LNCAP (cell line): ENCODE results near the gene HDAC10.

Source experiments
- TF ChIP-seq, protein P1 (sequence below): fragments of 450-650 bp; IDR thresholded peaks from 2 replicates; pipeline ENCODE4 v1.5.1; 2017; ENCODE audit warnings: mild to moderate bottlenecking

Gene HDAC10

DNA sequence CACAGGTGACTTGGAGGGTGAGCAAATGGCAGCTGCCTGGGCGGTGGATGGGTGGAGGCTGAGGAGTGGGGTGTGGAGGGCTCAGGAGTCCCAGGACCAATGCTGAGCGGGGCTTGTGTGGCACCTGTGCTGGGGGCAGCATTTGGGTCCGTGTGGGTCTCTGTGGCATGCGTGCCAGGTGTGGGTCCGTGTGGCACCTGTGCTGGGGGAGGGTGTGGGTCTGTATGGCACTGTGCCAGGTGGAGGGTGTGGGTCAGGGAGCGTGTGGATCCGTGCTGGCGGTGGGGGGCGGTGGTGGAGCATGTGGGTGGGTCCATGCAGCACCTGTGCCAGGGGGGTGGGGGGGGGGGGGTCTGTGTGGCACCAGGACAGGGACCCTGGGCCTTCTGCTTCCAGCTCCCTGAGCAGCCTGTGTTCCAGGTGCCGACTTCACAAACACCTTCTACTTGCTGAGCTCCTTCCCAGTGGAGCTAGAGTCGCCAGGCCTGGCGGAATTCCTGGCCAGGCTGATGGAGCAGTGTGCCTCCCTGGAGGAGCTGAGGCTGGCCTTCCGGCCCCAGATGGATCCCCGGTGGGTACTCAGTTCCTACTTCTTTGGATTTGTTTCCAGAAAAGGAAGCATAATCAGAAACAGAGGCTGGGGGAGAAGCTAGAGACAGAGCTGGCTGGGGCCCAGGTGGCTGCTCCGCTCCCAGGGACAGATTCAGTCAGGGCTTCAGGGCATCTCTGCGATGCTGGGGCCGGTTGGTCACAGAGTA lies 35.6 kb downstream of the HDAC10 start:
- TF ChIP-seq, protein P1, sequence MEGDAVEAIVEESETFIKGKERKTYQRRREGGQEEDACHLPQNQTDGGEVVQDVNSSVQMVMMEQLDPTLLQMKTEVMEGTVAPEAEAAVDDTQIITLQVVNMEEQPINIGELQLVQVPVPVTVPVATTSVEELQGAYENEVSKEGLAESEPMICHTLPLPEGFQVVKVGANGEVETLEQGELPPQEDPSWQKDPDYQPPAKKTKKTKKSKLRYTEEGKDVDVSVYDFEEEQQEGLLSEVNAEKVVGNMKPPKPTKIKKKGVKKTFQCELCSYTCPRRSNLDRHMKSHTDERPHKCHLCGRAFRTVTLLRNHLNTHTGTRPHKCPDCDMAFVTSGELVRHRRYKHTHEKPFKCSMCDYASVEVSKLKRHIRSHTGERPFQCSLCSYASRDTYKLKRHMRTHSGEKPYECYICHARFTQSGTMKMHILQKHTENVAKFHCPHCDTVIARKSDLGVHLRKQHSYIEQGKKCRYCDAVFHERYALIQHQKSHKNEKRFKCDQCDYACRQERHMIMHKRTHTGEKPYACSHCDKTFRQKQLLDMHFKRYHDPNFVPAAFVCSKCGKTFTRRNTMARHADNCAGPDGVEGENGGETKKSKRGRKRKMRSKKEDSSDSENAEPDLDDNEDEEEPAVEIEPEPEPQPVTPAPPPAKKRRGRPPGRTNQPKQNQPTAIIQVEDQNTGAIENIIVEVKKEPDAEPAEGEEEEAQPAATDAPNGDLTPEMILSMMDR = no peak

DNA sequence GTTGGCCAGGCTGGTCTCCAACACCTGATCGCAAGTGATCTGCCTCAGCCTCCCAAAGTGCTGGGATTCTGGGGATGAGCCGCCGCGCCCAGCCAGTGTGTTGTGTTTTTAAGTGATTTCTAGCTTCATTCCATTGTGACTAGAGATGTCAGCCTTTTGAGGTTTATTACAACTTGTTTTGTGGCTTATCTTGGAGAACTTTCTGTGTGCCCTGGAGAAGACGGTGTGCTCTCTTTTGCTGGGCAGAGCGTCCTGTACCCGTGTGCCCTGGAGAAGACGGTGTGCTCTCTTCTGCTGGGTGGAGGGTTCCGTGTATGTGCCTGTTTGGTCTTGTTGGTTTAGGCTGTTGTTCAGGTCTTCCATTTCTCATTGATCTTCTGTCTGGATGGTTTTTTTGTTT lies 37.8 kb downstream of the HDAC10 start:
- TF ChIP-seq, protein P1 = no peak

DNA sequence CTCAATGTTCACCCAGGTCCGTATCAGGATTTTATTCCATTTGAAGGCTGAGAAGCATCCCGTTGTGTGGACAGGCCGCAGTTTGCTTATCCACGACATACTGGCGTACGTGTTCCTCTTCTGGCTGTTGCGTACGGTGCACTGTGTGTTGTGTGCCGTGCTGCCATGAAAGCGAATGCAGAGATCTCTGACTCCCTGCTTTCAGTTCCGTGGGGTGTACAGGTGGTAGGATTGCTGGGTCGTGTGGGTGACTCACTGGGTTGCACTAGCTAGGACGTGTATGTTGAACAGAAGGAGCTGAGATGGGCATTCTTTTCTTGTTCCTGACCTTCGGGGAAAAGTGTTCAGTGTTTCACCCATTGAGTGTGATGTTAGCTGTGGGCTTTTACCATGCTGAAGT lies 39.9 kb downstream of the HDAC10 start:
- TF ChIP-seq, protein P1 = no peak

DNA sequence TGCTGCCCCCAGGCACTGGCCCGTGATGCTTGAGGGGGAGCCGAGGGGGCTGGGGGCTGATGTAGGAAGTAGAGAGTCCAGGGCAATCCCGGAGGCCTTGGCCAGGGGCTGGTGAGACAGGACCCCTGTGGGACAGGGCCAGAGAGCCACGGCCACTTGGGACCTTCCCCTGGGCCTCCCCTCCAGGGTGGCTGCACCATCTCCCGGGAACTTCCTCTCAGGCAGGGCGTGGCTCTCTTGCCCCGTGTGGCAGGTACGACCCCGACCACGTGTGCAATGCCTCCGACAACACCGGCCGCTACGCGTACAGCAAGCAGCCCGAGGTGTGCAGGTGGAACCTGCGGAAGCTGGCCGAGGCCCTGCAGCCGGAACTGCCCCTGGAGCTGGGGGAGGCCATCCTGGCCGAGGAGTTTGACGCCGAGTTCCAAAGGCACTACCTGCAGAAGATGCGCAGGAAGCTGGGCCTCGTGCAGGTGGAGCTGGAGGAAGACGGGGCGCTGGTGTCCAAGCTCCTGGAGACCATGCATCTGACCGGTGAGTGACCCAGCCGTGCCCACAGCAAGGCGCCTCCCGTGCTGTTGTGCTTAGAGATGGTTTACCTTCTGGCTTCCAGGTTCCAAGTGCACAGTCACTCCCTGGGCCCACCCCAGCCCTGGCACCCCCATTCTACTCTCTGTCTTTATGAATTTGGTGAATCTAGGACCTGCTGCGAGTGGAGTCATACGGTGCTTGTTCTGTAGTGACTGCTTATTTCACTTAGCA lies 40.5 kb downstream of the HDAC10 start:
- TF ChIP-seq, protein P1 = no peak

DNA sequence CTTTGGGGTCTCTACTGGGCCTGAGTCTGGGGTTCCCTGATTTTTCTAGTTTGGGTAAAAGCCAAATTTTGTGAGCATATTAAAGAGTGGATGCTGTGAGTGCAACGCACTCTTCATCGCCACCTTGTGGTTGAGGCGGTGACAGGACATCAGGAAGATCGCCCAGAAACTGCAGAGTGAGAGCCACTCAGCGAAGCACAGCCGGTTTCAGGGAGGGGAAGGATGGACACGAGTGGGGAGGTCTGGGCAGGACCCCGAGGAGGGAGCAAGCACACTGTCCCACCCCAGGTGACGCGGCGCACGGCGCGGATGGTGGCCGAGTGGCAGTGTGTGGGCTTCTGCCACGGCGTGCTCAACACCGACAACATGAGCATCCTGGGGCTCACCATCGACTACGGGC lies 41.2 kb downstream of the HDAC10 start:
- TF ChIP-seq, protein P1 = peak; percentile 90

DNA sequence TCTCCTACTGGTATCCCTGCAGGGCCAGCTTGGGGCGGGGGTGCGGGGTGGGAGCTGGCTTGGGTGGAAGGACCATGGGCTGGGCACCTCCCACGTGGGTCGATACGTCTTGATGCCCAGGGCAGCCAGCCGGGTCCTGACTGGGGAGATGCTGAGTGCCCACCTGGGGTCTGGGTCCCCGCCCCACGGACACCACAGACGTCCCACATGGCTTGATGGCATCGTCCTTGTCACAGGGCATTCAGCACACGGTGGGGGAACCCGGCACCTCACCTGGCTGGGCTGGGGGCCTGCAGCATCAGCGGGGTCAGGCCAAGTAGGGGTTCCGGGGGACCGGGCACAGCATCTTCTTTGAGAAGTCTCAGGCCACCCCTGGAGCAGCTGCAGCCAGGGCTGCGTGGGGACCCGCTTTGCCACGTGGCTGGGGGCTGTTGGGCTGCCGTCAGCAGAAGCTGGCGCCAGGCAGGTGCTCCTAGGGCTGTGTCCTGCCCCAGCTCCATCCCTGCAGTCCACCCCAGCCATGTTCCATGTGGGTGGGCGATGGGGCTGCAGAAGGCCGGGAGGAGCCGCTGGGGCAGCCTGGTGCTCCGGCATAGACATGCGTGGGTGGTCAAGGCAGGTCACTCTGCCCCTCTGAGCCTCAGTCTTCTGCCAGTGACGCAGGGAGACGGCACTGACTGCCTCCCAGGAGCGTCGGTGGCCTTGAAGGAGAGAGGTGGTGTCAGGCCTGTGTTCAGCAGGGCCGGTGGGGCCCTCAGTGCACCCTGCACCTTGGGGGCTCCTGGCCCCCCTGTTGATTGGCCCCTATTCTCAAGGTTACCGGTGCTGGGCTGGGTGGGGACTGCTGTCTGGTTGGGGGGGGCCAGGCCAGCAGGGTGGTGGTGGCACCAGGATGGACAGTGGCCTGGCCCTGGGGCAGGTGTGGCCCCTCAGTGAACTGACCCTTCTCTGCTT lies 41.8 kb downstream of the HDAC10 start:
- TF ChIP-seq, protein P1 = no peak

DNA sequence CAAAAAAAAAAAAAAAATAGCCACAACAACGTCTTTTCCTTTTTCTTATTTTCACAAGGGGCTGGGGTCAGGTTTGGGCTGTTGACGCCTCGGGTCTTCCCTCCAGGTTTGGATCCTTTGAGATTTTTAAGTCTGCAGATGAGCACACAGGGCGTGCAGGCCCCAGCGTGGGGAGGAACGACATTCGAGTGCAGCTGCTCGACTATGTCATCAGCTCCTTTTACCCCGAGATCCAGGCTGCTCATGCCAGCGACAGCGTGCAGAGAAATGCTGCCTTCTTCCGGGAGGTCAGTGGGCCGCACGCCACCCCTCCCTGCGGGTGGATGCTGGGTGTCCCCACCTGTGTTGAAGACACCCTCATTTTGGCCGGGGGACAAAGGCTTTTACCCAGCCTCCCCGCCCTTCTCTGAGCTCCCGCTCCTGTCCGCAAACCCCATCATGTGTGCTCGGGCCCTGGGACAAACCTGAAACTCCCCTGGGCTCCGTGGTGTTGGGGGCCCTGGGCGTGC lies 42.6 kb downstream of the HDAC10 start:
- TF ChIP-seq, protein P1 = no peak
